ENCODE data around the gene TNFRSF8. TPM values are rescaled to one million over a fixed set of nuclear protein-coding genes. Genes with fewer than 3 reads are reported as not detected.

TNFRSF8 gene
- total RNA-seq, 1 experiment from 2014 or later, result 2.9 TPM

DNA sequence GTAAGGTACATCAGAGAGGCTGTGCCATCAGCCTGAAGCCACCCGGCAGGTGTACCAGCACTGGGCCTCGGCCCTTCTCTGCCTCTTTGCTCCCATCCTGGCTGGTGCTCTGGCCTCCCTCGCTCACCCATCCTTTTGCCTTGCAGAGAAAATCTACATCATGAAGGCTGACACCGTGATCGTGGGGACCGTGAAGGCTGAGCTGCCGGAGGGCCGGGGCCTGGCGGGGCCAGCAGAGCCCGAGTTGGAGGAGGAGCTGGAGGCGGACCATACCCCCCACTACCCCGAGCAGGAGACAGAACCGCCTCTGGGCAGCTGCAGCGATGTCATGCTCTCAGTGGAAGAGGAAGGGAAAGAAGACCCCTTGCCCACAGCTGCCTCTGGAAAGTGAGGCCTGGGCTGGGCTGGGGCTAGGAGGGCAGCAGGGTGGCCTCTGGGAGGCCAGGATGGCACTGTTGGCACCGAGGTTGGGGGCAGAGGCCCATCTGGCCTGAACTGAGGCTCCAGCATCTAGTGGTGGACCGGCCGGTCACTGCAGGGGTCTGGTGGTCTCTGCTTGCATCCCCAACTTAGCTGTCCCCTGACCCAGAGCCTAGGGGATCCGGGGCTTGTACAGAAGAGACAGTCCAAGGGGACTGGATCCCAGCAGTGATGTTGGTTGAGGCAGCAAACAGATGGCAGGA, 79.2 kb downstream of the TNFRSF8 start:
- H2BK20ac ChIP-seq (ENCODE audit: low read depth, low read length, poor library complexity, severe bottlenecking), result no peak overlapping the region
- no peak overlapping the region for H2BK12ac ChIP-seq (ENCODE audit: insufficient read length, low read depth, low read length)
- no peak overlapping the region for H4K91ac ChIP-seq (ENCODE audit: insufficient read length, low read depth, low read length)
- Mint-ChIP-seq H3K9me3 (no peaks in the 10 kb centered on the region), H3K36me3 (ENCODE audit: insufficient read depth in 1 of 3, low read depth in 3 of 3) (no peaks in the 10 kb centered on the region; a peak in 1 of 7 replicates), H3K27me3 (ENCODE audit: low read depth) (peaks cover 3% of the 10 kb centered on the region), H3K27ac (peak overlapping the region in 1 of 3 experiments; percentile 39; a peak in 1 of 7 replicates), H3K4me3 (no peak overlapping the region), H3K4me1 (peaks cover 8 to 22% of the 10 kb centered on the region in 2 experiments)
- H2BK5ac ChIP-seq (ENCODE audit: insufficient read length, low read length), result no peak overlapping the region
- no peak overlapping the region for H4K5ac ChIP-seq (ENCODE audit: insufficient read length, low read depth, low read length)
- no peak overlapping the region for H3K56ac ChIP-seq (ENCODE audit: insufficient read length, low read depth, low read length)
- H3K4me1 ChIP-seq (ENCODE audit: insufficient read depth, low read length), result no peaks in the 10 kb centered on the region
- no peak overlapping the region for H2BK120ac ChIP-seq (ENCODE audit: low read depth, low read length, poor library complexity, severe bottlenecking)
- no peaks in the 10 kb centered on the region for H3K9me3 ChIP-seq (ENCODE audit: control insufficient read depth, low read depth, low read length)
- no peak for DNase-seq
- no peak overlapping the region for H3K27ac ChIP-seq (ENCODE audit: insufficient read length, low read depth, low read length)
- H2BK15ac ChIP-seq (ENCODE audit: low read depth, low read length), result no peak overlapping the region
- H3K27me3 ChIP-seq (ENCODE audit: insufficient read depth, low read length), result no peaks in the 10 kb centered on the region
- H3K23me2 ChIP-seq (ENCODE audit: insufficient read length, low read depth, low read length, poor library complexity, severe bottlenecking), result no peaks in the 10 kb centered on the region
- no peak overlapping the region for H3K4me2 ChIP-seq (ENCODE audit: insufficient read depth, insufficient read length, low read length)
- no peaks in the 10 kb centered on the region for H3K79me1 ChIP-seq (ENCODE audit: insufficient read depth, low read depth, low read length, poor library complexity, severe bottlenecking)
- H2AFZ ChIP-seq (ENCODE audit: low read length), result no peak overlapping the region
- no peak overlapping the region for H3K4ac ChIP-seq (ENCODE audit: low read depth, low read length)
- H3K9ac ChIP-seq (ENCODE audit: extremely low read depth, insufficient read length, low read length), result no peak overlapping the region
- no peaks in the 10 kb centered on the region for H3K79me2 ChIP-seq (ENCODE audit: insufficient read depth, low read length)
- H3K14ac ChIP-seq (ENCODE audit: insufficient read depth, low read length), result no peak overlapping the region; the same call in 1 of the 2 replicates
- no peak overlapping the region for H2AK5ac ChIP-seq (ENCODE audit: insufficient read length, low read length)
- H4K20me1 ChIP-seq (ENCODE audit: control insufficient read depth, insufficient read depth, insufficient read length), result no peaks in the 10 kb centered on the region
- H3K18ac ChIP-seq (ENCODE audit: insufficient read length, low read depth, low read length), result no peak overlapping the region
- no peak overlapping the region for H3K23ac ChIP-seq (ENCODE audit: insufficient read length, low read depth, low read length)
- WGBS (ENCODE audit: extremely low coverage, insufficient read length, low lambda C conversion rate), result no CpG with 5 or more reads among the region's 18 CpGs
- TF ChIP-seq, protein P1, sequence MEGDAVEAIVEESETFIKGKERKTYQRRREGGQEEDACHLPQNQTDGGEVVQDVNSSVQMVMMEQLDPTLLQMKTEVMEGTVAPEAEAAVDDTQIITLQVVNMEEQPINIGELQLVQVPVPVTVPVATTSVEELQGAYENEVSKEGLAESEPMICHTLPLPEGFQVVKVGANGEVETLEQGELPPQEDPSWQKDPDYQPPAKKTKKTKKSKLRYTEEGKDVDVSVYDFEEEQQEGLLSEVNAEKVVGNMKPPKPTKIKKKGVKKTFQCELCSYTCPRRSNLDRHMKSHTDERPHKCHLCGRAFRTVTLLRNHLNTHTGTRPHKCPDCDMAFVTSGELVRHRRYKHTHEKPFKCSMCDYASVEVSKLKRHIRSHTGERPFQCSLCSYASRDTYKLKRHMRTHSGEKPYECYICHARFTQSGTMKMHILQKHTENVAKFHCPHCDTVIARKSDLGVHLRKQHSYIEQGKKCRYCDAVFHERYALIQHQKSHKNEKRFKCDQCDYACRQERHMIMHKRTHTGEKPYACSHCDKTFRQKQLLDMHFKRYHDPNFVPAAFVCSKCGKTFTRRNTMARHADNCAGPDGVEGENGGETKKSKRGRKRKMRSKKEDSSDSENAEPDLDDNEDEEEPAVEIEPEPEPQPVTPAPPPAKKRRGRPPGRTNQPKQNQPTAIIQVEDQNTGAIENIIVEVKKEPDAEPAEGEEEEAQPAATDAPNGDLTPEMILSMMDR (conservative IDR thresholded peaks at IDR 0.05), result no peak
- no peak overlapping the region for H3T11ph ChIP-seq (ENCODE audit: low read length)
- H4K8ac ChIP-seq (replicated peaks; ENCODE audit: insufficient read length, low read depth, low read length), result no peak overlapping the region
